ENCODE results near the gene ARHGAP1. TPM values are rescaled to one million over a fixed set of nuclear protein-coding genes. Genes with fewer than 3 reads are reported as not detected.

Gene ARHGAP1
- polyA plus RNA-seq, 3 donors, result 31.6 to 59.3 (median 44.1) TPM

- Histone ChIP-seq H3K4me2 (replicated peaks; ENCODE audit: extremely low read depth, low read length, poor library complexity, severe bottlenecking) (no peak overlapping the region), H3K27me3 (ENCODE audit: control insufficient read depth in 2 of 2, insufficient read depth in 2 of 2, low read length in 2 of 2) (no peaks in the 10 kb centered on the region), H3K4me3 (replicated peaks in 1 of 3; ENCODE audit: low read depth in 2 of 3, low read length in 3 of 3) (no peak overlapping the region), H2AFZ (ENCODE audit: insufficient read depth, low read depth, low read length, poor library complexity, severe bottlenecking) (no peak overlapping the region), H3K9me3 (replicated peaks in 1 of 2; ENCODE audit: control insufficient read depth in 1 of 2, insufficient read depth in 1 of 2, low read length in 2 of 2) (no peaks in the 10 kb centered on the region), H4K20me1 (ENCODE audit: insufficient read depth, low read length) (no peaks in the 10 kb centered on the region), H3K79me2 (ENCODE audit: insufficient read depth, low read length) (peaks cover 40% of the 10 kb centered on the region), H3K27ac (ENCODE audit: low read depth in 1 of 2, low read length in 2 of 2) (peak overlapping the region; percentile 94 to 95), H3K36me3 (replicated peaks in 1 of 2; ENCODE audit: control insufficient read depth in 1 of 2, insufficient read depth in 2 of 2, low read length in 2 of 2) (peaks cover 47 to 61% of the 10 kb centered on the region in 2 donors), H3K9ac (ENCODE audit: insufficient read depth, low read length, poor library complexity, severe bottlenecking) (no peak overlapping the region), H3K4me1 (ENCODE audit: control insufficient read depth in 1 of 2, insufficient read depth in 2 of 2, low read length in 2 of 2) (peaks cover 52 to 54% of the 10 kb centered on the region in 2 donors)
- 92% methylated on average over 8 of the region's 9 CpGs for WGBS (ENCODE audit: insufficient coverage)
- Mint-ChIP-seq H3K4me3 (no peak overlapping the region), H3K4me1 (peaks cover 51% of the 10 kb centered on the region), H3K36me3 (peaks cover 52 to 75% of the 10 kb centered on the region in 2 donors), H3K9me3 (peaks cover 0 to 1% (median 0%) of the 10 kb centered on the region in 7 donors), H3K27ac (peak overlapping the region; percentile 50 to 95 (median 71)), H3K27me3 (ENCODE audit: low read depth in 3 of 3) (no peaks in the 10 kb centered on the region)
- intact Hi-C loops (cut with micrococcal nuclease), result no loop called here
- no peak for DNase-seq
- TF ChIP-seq, protein P1, sequence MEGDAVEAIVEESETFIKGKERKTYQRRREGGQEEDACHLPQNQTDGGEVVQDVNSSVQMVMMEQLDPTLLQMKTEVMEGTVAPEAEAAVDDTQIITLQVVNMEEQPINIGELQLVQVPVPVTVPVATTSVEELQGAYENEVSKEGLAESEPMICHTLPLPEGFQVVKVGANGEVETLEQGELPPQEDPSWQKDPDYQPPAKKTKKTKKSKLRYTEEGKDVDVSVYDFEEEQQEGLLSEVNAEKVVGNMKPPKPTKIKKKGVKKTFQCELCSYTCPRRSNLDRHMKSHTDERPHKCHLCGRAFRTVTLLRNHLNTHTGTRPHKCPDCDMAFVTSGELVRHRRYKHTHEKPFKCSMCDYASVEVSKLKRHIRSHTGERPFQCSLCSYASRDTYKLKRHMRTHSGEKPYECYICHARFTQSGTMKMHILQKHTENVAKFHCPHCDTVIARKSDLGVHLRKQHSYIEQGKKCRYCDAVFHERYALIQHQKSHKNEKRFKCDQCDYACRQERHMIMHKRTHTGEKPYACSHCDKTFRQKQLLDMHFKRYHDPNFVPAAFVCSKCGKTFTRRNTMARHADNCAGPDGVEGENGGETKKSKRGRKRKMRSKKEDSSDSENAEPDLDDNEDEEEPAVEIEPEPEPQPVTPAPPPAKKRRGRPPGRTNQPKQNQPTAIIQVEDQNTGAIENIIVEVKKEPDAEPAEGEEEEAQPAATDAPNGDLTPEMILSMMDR (IDR thresholded peaks at IDR 0.05), result no peak
These were observed 21.7 kb downstream of the ARHGAP1 start for GRCh38 chr11:46678741-46679130.

- Mint-ChIP-seq H3K4me3 (no peak overlapping the region), H3K36me3 (peaks cover 52 to 75% of the 10 kb centered on the region in 2 donors), H3K27ac (peak overlapping the region; percentile 79 to 95 (median 88)), H3K9me3 (peaks cover 0 to 2% (median under 1%) of the 10 kb centered on the region in 7 donors), H3K27me3 (ENCODE audit: low read depth in 3 of 3) (no peaks in the 10 kb centered on the region), H3K4me1 (peaks cover 56% of the 10 kb centered on the region)
- peak overlapping the region; percentile 94 to 95 for H3K27ac ChIP-seq (ENCODE audit: low read depth in 1 of 2, low read length in 2 of 2)
- peaks cover 41% of the 10 kb centered on the region for H3K79me2 ChIP-seq (ENCODE audit: insufficient read depth, low read length)
- intact Hi-C loops (cut with micrococcal nuclease), result no loop called here
- no peak overlapping the region for H2AFZ ChIP-seq (ENCODE audit: insufficient read depth, low read depth, low read length, poor library complexity, severe bottlenecking)
- no peaks in the 10 kb centered on the region for H4K20me1 ChIP-seq (ENCODE audit: insufficient read depth, low read length)
- WGBS (ENCODE audit: insufficient coverage), result 90% methylated on average over 7 of the region's 10 CpGs
- H3K27me3 ChIP-seq (ENCODE audit: control insufficient read depth in 2 of 2, insufficient read depth in 2 of 2, low read length in 2 of 2), result no peaks in the 10 kb centered on the region
- H3K9me3 ChIP-seq (replicated peaks in 1 of 2; ENCODE audit: control insufficient read depth in 1 of 2, insufficient read depth in 1 of 2, low read length in 2 of 2), result no peaks in the 10 kb centered on the region
- H3K9ac ChIP-seq (ENCODE audit: insufficient read depth, low read length, poor library complexity, severe bottlenecking), result peak overlapping the region; percentile 4
- TF ChIP-seq, protein P1 (IDR thresholded peaks at IDR 0.05), result no peak
- peaks cover 58 to 60% of the 10 kb centered on the region in 2 donors for H3K4me1 ChIP-seq (ENCODE audit: control insufficient read depth in 1 of 2, insufficient read depth in 2 of 2, low read length in 2 of 2)
- no peak overlapping the region for H3K4me3 ChIP-seq (replicated peaks in 1 of 3; ENCODE audit: low read depth in 2 of 3, low read length in 3 of 3)
- H3K36me3 ChIP-seq (replicated peaks in 1 of 2; ENCODE audit: control insufficient read depth in 1 of 2, insufficient read depth in 2 of 2, low read length in 2 of 2), result peaks cover 45 to 61% of the 10 kb centered on the region in 2 donors
- DNase-seq, result no peak
- H3K4me2 ChIP-seq (replicated peaks; ENCODE audit: extremely low read depth, low read length, poor library complexity, severe bottlenecking), result no peak overlapping the region
These were observed 22.3 kb downstream of the ARHGAP1 start for GRCh38 chr11:46677991-46678740.
